Mammary epithelial cell (primary cell): ENCODE measurements around the gene PTGES3L.

Source experiments
- EZH2 ChIP-seq: IDR thresholded peaks from 2 replicates; pipeline ENCODE4 v1.6.1; 2012; ENCODE audit warnings: low read length, inconsistent platforms, borderline replicate concordance
- TF ChIP-seq, protein P1 (sequence below), 2 donors: IDR thresholded peaks in 1 of 2; conservative IDR thresholded peaks in 1 of 2; 2 replicates each; pipeline ENCODE4 v1.5.1; 2011 to 2012; ENCODE audit warnings: inconsistent platforms in 2 of 2, low read length in 2 of 2, mild to moderate bottlenecking in 2 of 2, control low read depth in 1 of 2, low read depth in 1 of 2; ENCODE audit not compliant: insufficient read depth in 1 of 2; ENCODE audit errors: extremely low read depth in 1 of 2

- TF ChIP-seq, protein P1, sequence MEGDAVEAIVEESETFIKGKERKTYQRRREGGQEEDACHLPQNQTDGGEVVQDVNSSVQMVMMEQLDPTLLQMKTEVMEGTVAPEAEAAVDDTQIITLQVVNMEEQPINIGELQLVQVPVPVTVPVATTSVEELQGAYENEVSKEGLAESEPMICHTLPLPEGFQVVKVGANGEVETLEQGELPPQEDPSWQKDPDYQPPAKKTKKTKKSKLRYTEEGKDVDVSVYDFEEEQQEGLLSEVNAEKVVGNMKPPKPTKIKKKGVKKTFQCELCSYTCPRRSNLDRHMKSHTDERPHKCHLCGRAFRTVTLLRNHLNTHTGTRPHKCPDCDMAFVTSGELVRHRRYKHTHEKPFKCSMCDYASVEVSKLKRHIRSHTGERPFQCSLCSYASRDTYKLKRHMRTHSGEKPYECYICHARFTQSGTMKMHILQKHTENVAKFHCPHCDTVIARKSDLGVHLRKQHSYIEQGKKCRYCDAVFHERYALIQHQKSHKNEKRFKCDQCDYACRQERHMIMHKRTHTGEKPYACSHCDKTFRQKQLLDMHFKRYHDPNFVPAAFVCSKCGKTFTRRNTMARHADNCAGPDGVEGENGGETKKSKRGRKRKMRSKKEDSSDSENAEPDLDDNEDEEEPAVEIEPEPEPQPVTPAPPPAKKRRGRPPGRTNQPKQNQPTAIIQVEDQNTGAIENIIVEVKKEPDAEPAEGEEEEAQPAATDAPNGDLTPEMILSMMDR (conservative IDR thresholded peaks at IDR 0.05 in 1 of 2, IDR thresholded peaks at IDR 0.05 in 1 of 2; ENCODE audit: extremely low read depth in 1 of 2, insufficient read depth in 1 of 2, low read depth in 1 of 2, low read length in 2 of 2), result no peak
- TF ChIP-seq EZH2, result no peak
Measured at GRCh38 chr17:43027091-43028032, 47.5 kb upstream of the PTGES3L start.
